Measurements from ENCODE around the gene PIP4K2A.

GRCh38 chr10:22693371-22693784 lies 21.0 kb downstream of the PIP4K2A start:
- no peak for TF ChIP-seq CTCF (CRISPR knock-in tag; IDR thresholded peaks at IDR 0.05)
- TF ChIP-seq CBX5 (CRISPR knock-in tag; IDR thresholded peaks at IDR 0.05; ENCODE audit: borderline replicate concordance), result no peak
- no peak for TF ChIP-seq KDM5A (IDR thresholded peaks at IDR 0.05; ENCODE audit: borderline replicate concordance, low read length)
- TF ChIP-seq ZNF639 (CRISPR knock-in tag; conservative IDR thresholded peaks at IDR 0.05), result no peak
- no peak for TF ChIP-seq ZFP82 (CRISPR knock-in tag; IDR thresholded peaks at IDR 0.05; ENCODE audit: borderline replicate concordance)
- TF ChIP-seq TCF7L2 (IDR thresholded peaks at IDR 0.05; ENCODE audit: low read depth, low read length), result no peak
- no peak for TF ChIP-seq ZNF558 (CRISPR knock-in tag; IDR thresholded peaks at IDR 0.05; ENCODE audit: borderline replicate concordance)
